Measurements from ENCODE around the gene C7orf25.

- TF ChIP-seq USF2 (CRISPR knock-in tag; IDR thresholded peaks at IDR 0.05) (no peak), E2F4 (CRISPR knock-in tag; IDR thresholded peaks at IDR 0.05; ENCODE audit: borderline replicate concordance, low read depth) (no peak), HMGXB4 (CRISPR knock-in tag; IDR thresholded peaks at IDR 0.05) (no peak), CTCF (IDR thresholded peaks at IDR 0.05) (no peak)
- TF ChIP-seq, protein P1, sequence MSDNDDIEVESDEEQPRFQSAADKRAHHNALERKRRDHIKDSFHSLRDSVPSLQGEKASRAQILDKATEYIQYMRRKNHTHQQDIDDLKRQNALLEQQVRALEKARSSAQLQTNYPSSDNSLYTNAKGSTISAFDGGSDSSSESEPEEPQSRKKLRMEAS (CRISPR knock-in tag; IDR thresholded peaks at IDR 0.05) = no peak
Observed at GRCh38 chr7:42877862-42878261, 34.0 kb downstream of the C7orf25 start.
